C1 segment of cervical spinal cord (tissue), 14 donors: ENCODE measurements around the gene C16orf89.
A peak's percentile ranks its signal among the peaks of the same experiment; 100 is the strongest.

ENCODE experiments used
- DNase-seq, 14 donors: peaks; one replicate each; lab custom pipeline; 2025; lab: John Stamatoyannopoulos, UW

C16orf89 gene

DNA sequence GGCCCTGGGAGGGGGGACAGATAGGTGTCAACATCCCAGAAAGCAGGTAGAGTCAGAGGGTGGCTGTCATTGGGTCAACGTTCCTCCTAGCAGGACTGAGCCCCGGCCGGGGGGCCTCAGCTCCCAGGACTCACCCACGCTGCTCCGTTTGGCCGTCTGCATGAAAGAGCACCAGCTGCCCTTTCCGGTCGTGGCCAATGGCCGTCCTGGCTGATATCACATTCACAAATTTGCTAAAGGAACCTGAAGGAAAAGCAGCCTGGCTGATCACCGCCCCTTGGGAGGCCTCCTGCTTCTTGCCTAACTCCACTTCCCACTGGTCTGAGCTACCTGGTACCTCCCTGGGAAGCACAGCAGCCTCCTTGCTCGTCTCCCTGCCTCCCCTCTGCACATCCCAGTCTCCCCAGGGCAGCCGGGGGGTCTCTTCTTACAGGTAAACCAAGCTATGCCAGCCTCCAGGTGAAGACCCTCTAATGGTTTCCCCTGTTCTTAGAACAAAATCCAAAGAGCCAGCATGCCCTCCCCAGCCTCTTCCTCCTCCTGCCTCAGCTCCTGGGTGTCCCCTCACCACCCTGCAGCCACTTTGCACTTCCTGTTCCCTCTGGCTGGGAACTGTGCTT lies 35.4 kb downstream of the C16orf89 start:
- no peak for DNase-seq

GRCh38 chr16:5028950-5029475 lies 36.7 kb downstream of the C16orf89 start:
- DNase-seq, result no peak

DNA sequence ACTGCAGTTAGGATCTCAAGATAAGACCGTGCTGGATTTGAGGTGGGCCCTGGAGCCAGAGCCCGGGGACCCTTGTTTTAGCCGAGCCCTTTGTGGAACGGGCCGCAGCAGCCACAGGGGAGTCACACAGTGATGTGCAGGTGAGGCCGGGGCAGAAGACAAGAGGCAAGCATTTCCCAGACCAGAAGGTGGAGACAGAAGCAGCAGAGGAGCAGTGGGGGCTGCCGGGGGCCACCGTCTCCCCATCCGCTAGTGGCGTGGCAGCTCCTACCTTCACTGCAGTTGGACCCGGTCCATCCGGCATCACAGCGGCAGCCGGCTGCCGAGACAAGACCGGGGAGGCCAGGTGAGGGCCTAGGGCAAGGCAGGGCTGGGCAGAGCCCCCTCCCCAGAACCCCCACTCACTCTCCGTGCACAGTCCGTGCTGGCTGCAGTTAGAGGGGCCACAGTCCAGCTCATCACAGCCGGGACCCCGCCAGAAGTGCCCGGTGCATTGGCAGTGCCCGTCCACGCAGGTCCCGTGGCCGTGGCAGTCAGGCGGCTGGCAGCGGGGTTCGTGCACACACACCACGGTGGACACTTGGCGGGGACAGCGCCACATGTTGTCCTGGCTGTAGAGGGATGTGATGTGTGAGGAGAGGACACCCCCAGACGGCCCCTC lies 38.1 kb downstream of the C16orf89 start:
- no peak for DNase-seq

- DNase-seq, result no peak
Observed at GRCh38 chr16:5027086-5027485, 38.7 kb downstream of the C16orf89 start.

DNA sequence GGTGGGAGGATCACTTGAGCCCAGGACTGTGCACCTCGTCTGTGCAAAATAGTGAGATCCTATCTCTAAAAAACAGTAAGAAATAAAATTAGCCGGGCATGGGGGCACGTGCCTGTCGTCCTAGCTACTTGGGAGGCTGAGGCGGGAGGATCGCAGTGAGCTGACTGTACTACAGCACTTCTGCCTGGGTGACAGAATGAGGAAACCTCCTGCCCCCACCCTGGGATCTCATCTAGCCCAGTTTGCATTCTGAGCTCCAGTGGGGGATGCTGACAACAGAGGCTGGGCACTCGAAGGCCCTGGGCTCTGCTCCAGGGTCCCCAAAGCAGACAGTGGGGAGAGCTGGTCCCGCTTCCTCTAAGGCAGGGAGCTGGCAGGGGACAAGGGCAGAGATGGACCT lies 39.1 kb downstream of the C16orf89 start:
- no peak for DNase-seq

DNA sequence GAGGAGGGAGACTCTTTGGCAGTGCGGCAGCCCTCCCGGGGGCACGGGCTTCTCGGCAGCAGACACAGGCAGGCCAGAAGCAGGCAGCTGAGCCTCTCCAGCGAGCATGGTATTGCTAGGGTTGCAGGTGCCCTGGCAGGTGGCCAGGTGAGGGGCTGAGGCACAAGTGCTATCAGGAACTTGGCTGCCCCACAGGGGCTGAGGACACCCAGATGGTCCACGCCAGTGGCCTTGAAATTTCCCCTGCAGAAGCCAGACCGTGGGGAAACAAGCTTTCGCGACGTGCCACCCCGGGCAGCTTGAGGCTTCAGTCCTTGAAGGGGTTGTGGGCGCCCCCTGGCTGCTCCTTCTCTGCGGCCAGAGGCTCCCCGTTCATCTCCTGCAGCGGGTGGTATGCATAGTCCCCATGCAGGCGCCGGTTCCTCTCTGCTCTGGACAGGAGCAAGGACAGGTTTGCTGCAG lies 40.6 kb downstream of the C16orf89 start:
- peak in 8 of 14 donors; percentile 22 to 57 (median 40) for DNase-seq

- no peak for DNase-seq
Observed at GRCh38 chr16:5024632-5025031, 41.1 kb downstream of the C16orf89 start.

GRCh38 chr16:5022521-5022920 lies 43.2 kb downstream of the C16orf89 start:
- DNase-seq, result peak in 1 of 14 donors; percentile 14

- DNase-seq, result peak in 4 of 14 donors; percentile 11 to 36 (median 22)
Observed at GRCh38 chr16:5020551-5020950, 45.2 kb downstream of the C16orf89 start.

DNA sequence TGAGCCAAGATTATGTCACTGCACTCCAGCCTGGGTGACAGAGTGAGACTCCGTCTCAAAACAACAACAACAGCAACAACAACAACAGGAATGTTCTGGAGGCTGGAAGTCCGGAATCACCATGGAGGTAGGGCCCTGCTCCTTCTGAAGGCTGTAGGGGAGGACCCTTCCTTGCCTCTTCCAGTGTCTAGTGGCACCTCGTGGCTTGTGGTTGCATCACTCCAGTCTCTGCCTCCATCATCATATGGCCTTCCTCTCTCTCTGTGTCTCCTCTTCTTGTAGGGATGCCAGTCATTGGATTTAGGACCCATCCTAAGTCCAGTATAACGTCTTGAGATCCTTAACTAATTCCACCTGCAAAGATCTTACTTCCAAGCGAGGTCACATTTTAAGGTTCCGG lies 46.0 kb downstream of the C16orf89 start:
- DNase-seq, result no peak

DNA sequence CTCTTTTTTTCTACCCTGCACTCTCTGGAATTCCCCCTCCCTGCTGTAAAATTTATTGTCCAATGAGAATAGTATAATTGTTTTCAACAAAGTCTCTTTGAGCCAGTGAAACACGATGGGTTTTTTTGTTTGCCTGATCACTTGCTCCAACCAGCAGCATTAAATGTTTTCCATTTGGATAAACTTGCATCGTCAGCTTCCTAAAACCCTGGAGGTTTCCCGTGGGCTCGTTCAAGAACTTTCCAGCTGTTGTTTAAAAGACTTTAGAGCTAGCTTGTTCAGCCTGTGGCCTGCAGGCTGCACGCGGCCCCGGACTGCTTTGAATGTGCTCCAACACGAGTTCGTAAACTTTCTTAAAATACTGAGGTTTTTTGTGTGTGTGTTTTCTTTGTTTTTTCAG lies 47.0 kb downstream of the C16orf89 start:
- peak in 4 of 14 donors; percentile 5 to 29 (median 13) for DNase-seq

- DNase-seq, result no peak
Observed at GRCh38 chr16:5017678-5017969, 48.1 kb downstream of the C16orf89 start.

DNA sequence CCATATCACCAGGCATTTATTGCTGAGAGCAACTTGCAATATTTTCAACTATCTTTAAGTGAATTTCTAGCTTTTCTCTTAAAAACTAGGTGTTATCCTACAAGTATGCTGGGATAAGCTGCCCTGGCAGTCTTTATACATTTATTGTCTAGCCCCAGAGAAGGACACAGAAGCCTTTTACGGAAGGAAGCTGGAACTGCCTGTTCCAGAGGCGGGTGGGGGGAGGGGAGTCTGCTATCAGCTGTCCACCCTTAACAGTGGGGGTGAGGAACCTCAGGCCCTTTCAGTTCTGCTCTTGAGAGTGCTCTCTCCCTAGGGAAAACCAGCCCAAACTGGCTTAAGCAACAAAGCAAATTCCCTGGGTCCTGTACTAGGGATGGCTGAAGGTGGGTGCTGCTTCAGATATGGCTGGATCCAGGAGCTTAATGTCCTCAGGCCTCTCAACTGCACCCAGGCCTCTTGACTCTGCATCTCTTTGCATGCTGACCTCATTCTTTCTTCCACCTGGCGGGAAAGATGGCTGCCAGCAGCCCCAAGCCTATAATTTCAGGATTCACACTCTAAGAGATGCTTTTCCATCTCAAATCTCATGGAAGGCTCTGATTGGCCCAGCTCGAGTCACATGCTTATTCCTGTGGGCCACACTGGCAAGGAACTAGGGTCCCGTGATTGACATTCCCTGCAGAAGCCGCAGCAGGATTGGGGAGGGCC lies 48.6 kb downstream of the C16orf89 start:
- DNase-seq, result peak in 7 of 14 donors; percentile 17 to 42 (median 29)

- no peak for DNase-seq
Observed at GRCh38 chr16:5015887-5016286, 49.9 kb downstream of the C16orf89 start.

- DNase-seq, result no peak
Observed at GRCh38 chr16:5015351-5015750, 50.4 kb downstream of the C16orf89 start.

GRCh38 chr16:5012887-5013286 lies 52.9 kb downstream of the C16orf89 start:
- no peak for DNase-seq

DNA sequence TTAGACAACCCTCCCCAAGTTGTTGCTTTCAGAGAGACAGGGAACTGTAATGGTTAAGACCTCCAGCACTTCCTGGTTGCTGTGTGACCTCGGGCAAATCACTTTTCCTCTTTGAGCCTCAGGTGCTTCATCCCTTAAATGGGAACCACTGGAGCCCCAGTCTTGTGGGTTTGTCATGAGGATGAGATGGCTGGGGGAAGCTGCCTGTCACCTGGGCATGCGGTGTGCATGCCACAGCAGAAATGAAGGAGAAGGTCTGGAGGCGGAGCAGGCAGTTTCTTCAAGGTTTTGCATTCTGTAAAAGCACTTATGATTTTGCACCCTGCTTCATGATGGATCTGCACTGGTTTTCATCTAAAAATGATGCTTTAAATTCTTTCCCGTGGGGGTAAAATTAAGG lies 54.1 kb downstream of the C16orf89 start:
- no peak for DNase-seq

DNA sequence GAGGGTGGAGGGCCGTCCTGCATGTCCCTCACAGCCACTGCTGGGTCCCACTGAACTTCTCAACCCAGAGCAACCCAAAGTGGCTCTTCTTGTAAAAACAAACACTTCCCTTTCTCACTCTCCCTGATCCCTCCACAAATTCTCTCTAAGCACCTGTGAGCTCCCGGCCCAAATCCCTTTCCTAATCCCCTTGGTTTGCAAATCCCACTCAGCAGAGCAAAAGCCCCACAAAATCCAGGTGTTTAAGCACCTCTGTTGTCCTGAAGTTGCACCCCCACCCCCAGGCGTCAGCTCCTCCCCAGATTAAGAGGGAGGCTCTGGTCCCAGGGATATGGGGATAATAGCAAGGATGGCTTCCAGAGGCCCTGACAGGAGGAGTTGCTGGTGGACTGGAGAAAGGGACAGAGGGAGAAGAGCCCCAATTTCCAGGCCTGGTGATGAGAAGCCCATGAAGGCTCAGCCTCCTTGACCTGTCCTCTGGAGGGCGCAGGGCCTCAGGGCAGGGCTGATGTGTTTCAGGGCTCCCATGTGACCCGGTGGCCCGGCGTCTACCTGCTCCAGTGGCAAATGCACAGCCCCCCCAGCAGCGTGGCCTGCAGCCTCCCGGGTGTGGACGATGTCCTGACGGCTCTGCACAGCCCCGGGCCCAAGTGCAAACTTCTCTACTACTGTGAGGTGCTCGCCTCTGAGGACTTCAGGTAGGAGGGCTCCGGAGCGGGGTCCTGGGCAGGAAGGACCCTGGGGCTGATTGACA lies 55.0 kb downstream of the C16orf89 start:
- no peak for DNase-seq

DNA sequence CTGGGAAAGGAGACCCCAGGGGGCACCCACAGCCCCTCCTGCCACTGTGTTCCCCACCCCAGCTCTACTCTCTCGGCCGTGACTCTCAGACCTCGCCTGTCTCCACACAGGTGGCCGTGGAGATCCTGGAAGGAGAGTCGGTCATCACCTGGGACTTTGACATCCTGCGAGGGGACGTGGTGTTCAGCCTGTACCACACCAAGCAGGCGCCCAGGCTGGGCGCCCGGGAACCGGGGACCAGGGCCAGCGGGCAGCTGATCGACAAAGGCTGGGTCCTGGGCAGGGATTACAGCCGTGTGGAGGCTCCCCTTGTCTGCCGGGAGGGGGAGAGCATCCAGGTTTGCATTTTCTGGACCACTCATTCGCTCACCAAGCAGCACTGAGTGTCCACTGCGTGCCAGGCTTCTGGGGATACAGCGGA lies 57.4 kb downstream of the C16orf89 start:
- DNase-seq, result no peak

DNA sequence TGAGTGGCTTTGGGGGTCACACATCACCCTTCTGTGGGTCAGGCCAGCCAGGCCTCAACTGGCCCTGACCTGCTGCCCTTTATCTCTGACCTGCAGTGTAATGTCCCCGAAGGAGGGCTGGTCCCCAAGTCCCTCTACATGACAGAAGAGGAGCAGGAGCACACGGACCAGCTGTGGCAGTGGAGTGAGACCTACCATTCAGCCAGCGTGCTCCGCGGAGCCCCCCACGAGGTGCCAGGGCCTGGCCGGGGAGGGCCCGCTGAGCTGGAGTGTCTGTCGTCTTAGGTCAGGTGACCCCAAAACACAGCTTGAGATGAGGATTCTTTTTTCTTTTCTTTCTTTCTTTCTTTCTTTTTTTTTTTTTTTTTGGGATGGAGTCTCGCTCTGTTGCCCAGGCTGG lies 58.5 kb downstream of the C16orf89 start:
- DNase-seq, result no peak

GRCh38 chr16:5006348-5007193 lies 59.2 kb downstream of the C16orf89 start:
- DNase-seq, result no peak
